ENCODE data around the gene THRA.

- TF ChIP-seq CTCF (IDR thresholded peaks at IDR 0.05): no peak
- no peak for TF ChIP-seq POLR2AphosphoS5 (IDR thresholded peaks at IDR 0.05; ENCODE audit: low read depth, low read length)
- no peak for TF ChIP-seq MEF2A (IDR thresholded peaks at IDR 0.05; ENCODE audit: borderline replicate concordance, low read depth)
- TF ChIP-seq SMC3 (IDR thresholded peaks at IDR 0.05; ENCODE audit: low read depth, low read length): no peak
- TF ChIP-seq SIN3A (IDR thresholded peaks at IDR 0.05; ENCODE audit: borderline replicate concordance, low read depth, low read length): no peak
These were observed 6.3 kb upstream of the THRA start for GRCh38 chr17:40056379-40057015.

Measured in SK-N-SH (cell line).